GM12878 (cell line): Measurements from ENCODE around the gene APOBEC2. TPM values are rescaled to one million over a fixed set of nuclear protein-coding genes. Genes with fewer than 3 reads are reported as not detected.
A peak's percentile ranks its signal among the peaks of the same experiment; 100 is the strongest.

Experiments
- ATAC-seq: fragments of 200-7000 bp; cut with Tn5 transposase; 3 replicates; pipeline ENCODE4 v1.9.1; 2020; ENCODE audit warnings: mild to moderate bottlenecking, moderate library complexity
- BruUV-seq: library from RNA; stranded (reverse); fragments of 400-500 nt; replicated peaks from 2 replicates; lab custom pipeline; 2021; lab: Mats Ljungman, UMichigan
- CTCF ChIA-PET: fragments of 300-600 bp; sonication (Branson Sonifier 250); formaldehyde crosslinking; extraction: SDS; loops from one replicate; lab custom pipeline; 2021; ENCODE audit warnings: inconsistent platforms; lab: Yijun Ruan, JAX
- POLR2A ChIA-PET: fragments of 350-600 bp; formaldehyde crosslinking; extraction: SDS; loops from one replicate; lab custom pipeline; 2021; ENCODE audit warnings: inconsistent platforms; lab: Charles Lee
- RAD21 ChIA-PET: fragments of 300-600 bp; sonication (Branson Sonifier 250); formaldehyde crosslinking; loops from one replicate; lab custom pipeline; 2023; ENCODE audit warnings: antibody characterized with exemption; ENCODE audit not compliant: unreplicated experiment; lab: Charles Lee
- SMC1A ChIA-PET: fragments of 300-600 bp; sonication (Branson Sonifier 250); formaldehyde crosslinking; loops from one replicate; lab custom pipeline; 2023; ENCODE audit not compliant: unreplicated experiment, uncharacterized antibody; lab: Charles Lee
- DNase-seq: peaks from one replicate; pipeline ENCODE4 v3.0.0-alpha.2; 2011; ENCODE audit warnings: low read depth, low spot score
- FAIRE-seq: peaks from 3 replicates; lab custom pipeline; 2011; peaks lifted over from hg19 to GRCh38; lab: Jason Lieb, UNC
- H2AFZ ChIP-seq: 2 replicates; pipeline ENCODE4 v1.6.0; 2011; ENCODE audit warnings: low read depth, low read length, control low read depth; ENCODE audit not compliant: control insufficient read depth
- H3K27ac ChIP-seq: 2 replicates; pipeline ENCODE4 v1.5.1; 2011; ENCODE audit warnings: control low read depth; ENCODE audit not compliant: control insufficient read depth, insufficient read depth
- H3K27me3 ChIP-seq, 2 experiments: replicated peaks in 1 of 2; 2 replicates each; pipeline versions ENCODE4 v1.6.0 to v1.6.1; 2011; ENCODE audit warnings: low read length in 1 of 2; ENCODE audit not compliant: control insufficient read depth in 2 of 2, insufficient read depth in 2 of 2
- H3K36me3 ChIP-seq, 2 experiments: 2 replicates each; pipeline ENCODE4 v1.5.1; 2011; ENCODE audit warnings: low read length in 1 of 2; ENCODE audit not compliant: control insufficient read depth in 2 of 2, insufficient read depth in 2 of 2
- H3K4me1 ChIP-seq: 2 replicates; pipeline ENCODE4 v1.6.1; 2011; ENCODE audit warnings: mild to moderate bottlenecking, low read length, moderate library complexity, mixed read lengths; ENCODE audit not compliant: control insufficient read depth, insufficient read depth
- H3K4me2 ChIP-seq: 2 replicates; pipeline ENCODE4 v1.6.0; 2011; ENCODE audit warnings: control low read depth; ENCODE audit not compliant: control insufficient read depth, insufficient read depth
- H3K4me3 ChIP-seq: fragments of 200-600 bp; sonication (generic); 2 replicates; pipeline ENCODE4 v1.5.1; 2016
- H3K79me2 ChIP-seq: 2 replicates; pipeline ENCODE4 v1.6.0; 2011; ENCODE audit warnings: low read length; ENCODE audit not compliant: control insufficient read depth, insufficient read depth
- H3K9ac ChIP-seq: 2 replicates; pipeline ENCODE4 v1.8.0; 2011; ENCODE audit warnings: low read length, control low read depth, mixed read lengths; ENCODE audit not compliant: control insufficient read depth, insufficient read depth
- H3K9me3 ChIP-seq: replicated peaks from 3 replicates; pipeline ENCODE4 v1.5.1; 2011; ENCODE audit warnings: mild to moderate bottlenecking, low read length; ENCODE audit not compliant: control insufficient read depth, insufficient read depth
- H4K20me1 ChIP-seq: 2 replicates; pipeline ENCODE4 v1.6.0; 2011; ENCODE audit not compliant: control insufficient read depth, insufficient read depth
- BCL11A ChIP-seq: IDR thresholded peaks from 2 replicates; pipeline ENCODE4 v1.6.1; 2011; ENCODE audit warnings: low read depth, low read length
- ETV6 ChIP-seq, 2 experiments: fragments of 450-650 bp in 1 of 2; IDR thresholded peaks in 1 of 2; conservative IDR thresholded peaks in 1 of 2; 2 replicates each; pipeline ENCODE4 v1.6.1; 2014; ENCODE audit warnings: antibody characterized with exemption in 1 of 2, borderline replicate concordance in 1 of 2, low read depth in 1 of 2, mild to moderate bottlenecking in 1 of 2, moderate library complexity in 1 of 2
- MYC ChIP-seq: IDR thresholded peaks from 2 replicates; pipeline ENCODE4 v1.6.1; 2011; ENCODE audit warnings: mild to moderate bottlenecking, low read length, moderate library complexity, inconsistent platforms; ENCODE audit not compliant: insufficient read depth, insufficient replicate concordance, insufficient read length, severe bottlenecking
- SPI1 ChIP-seq: IDR thresholded peaks from 2 replicates; pipeline ENCODE4 v1.6.1; 2011; ENCODE audit warnings: low read depth, mild to moderate bottlenecking, low read length, moderate library complexity, borderline replicate concordance; ENCODE audit not compliant: insufficient read depth
- SUPT20H ChIP-seq: IDR thresholded peaks from 2 replicates; pipeline ENCODE4 v1.6.1; 2011; ENCODE audit warnings: low read depth, mild to moderate bottlenecking, low read length, moderate library complexity, borderline replicate concordance; ENCODE audit not compliant: control insufficient read depth
- WGBS: methylation state at CpG from one replicate; pipeline ENCODE4 v1.1.6; 2016; ENCODE audit warnings: low lambda C conversion rate; ENCODE audit not compliant: insufficient replicate concordance, insufficient coverage; ENCODE audit errors: missing lambda C conversion rate; 5-methylcytosine and 5-hydroxymethylcytosine counted together
- in situ Hi-C: fragments of 300-500 bp; cut with MboI; formaldehyde crosslinking; loops from 9 replicates; pipeline ENCODE4 v1.14.3; 2018; ENCODE audit warnings: mixed read lengths
- intact Hi-C: fragments of 100-400 bp; cut with micrococcal nuclease; formaldehyde crosslinking; loops from one replicate; pipeline ENCODE4 v1.14.2; 2022; ENCODE audit not compliant: unreplicated experiment
- polyA plus RNA-seq, 11 experiments: library from polyadenylated mRNA; depleted of rRNA in 4 of 11; unstranded in 6 of 11; stranded (reverse) in 5 of 11; fragments of >200 nt; fragmentation: Nextera tagmentation in 4 of 11; fragmentation: Illumina TruSeq in 1 of 11; extraction: Ambion mirVana in 4 of 11; extraction: Trizol in 1 of 11; gene quantifications; 1 replicate in 1 of 11; 2 replicates in 10 of 11; pipeline versions ENCODE4 v1.2.1 to v1.2.3, GENCODE V29; 2011 to 2016; ENCODE audit warnings: inconsistent platforms in 2 of 11, missing spikeins in 2 of 11, low read depth in 1 of 11
- total RNA-seq, 4 experiments: library from RNA; depleted of rRNA in 3 of 4; stranded (reverse); fragments of >200 nt in 3 of 4; fragmentation: Illumina TruSeq in 1 of 4; extraction: Trizol in 1 of 4; gene quantifications; 2 replicates each; pipeline versions ENCODE4 v1.2.1 to v1.2.3, GENCODE V29; 2013 to 2021
- TF ChIP-seq, protein P1 (sequence below): IDR thresholded peaks from 2 replicates; pipeline ENCODE4 v1.6.1; 2012; ENCODE audit warnings: mild to moderate bottlenecking, low read depth, low read length
- TF ChIP-seq, protein P2 (sequence below): fragments of 450-650 bp; IDR thresholded peaks from 2 replicates; pipeline ENCODE4 v1.6.1; 2017; ENCODE audit warnings: antibody characterized with exemption, mild to moderate bottlenecking, moderate library complexity

APOBEC2 gene
- total and polyA plus RNA-seq, 10 of the 15 experiments (the other 5 are each of a cell fraction or from before 2014, with no cell fraction given), result 0.11 to 1.4 (median 0.87) TPM; not detected in 6

DNA sequence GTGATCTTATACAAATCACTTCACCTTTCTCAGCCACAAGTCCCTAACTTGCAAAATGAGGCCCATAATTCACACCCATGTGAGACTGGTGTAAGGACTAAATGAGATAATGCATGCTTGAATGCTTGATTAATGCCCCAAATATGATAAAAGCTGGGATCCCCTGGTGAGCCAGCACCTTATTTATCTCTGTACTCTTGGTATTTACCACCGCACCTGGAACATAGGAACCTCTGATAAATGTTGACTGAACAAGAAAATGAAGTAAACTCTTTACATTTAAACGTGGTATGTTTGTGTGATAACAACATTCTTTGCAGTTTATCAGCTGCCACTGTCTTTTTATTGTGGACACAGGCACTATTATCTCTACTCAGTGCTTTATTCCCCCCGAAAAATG lies 2.5 kb upstream of the APOBEC2 start (continued):
- TF ChIP-seq, protein P1, sequence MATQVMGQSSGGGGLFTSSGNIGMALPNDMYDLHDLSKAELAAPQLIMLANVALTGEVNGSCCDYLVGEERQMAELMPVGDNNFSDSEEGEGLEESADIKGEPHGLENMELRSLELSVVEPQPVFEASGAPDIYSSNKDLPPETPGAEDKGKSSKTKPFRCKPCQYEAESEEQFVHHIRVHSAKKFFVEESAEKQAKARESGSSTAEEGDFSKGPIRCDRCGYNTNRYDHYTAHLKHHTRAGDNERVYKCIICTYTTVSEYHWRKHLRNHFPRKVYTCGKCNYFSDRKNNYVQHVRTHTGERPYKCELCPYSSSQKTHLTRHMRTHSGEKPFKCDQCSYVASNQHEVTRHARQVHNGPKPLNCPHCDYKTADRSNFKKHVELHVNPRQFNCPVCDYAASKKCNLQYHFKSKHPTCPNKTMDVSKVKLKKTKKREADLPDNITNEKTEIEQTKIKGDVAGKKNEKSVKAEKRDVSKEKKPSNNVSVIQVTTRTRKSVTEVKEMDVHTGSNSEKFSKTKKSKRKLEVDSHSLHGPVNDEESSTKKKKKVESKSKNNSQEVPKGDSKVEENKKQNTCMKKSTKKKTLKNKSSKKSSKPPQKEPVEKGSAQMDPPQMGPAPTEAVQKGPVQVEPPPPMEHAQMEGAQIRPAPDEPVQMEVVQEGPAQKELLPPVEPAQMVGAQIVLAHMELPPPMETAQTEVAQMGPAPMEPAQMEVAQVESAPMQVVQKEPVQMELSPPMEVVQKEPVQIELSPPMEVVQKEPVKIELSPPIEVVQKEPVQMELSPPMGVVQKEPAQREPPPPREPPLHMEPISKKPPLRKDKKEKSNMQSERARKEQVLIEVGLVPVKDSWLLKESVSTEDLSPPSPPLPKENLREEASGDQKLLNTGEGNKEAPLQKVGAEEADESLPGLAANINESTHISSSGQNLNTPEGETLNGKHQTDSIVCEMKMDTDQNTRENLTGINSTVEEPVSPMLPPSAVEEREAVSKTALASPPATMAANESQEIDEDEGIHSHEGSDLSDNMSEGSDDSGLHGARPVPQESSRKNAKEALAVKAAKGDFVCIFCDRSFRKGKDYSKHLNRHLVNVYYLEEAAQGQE, result no peak
- no peak for TF ChIP-seq BCL11A
- TF ChIP-seq, protein P2, sequence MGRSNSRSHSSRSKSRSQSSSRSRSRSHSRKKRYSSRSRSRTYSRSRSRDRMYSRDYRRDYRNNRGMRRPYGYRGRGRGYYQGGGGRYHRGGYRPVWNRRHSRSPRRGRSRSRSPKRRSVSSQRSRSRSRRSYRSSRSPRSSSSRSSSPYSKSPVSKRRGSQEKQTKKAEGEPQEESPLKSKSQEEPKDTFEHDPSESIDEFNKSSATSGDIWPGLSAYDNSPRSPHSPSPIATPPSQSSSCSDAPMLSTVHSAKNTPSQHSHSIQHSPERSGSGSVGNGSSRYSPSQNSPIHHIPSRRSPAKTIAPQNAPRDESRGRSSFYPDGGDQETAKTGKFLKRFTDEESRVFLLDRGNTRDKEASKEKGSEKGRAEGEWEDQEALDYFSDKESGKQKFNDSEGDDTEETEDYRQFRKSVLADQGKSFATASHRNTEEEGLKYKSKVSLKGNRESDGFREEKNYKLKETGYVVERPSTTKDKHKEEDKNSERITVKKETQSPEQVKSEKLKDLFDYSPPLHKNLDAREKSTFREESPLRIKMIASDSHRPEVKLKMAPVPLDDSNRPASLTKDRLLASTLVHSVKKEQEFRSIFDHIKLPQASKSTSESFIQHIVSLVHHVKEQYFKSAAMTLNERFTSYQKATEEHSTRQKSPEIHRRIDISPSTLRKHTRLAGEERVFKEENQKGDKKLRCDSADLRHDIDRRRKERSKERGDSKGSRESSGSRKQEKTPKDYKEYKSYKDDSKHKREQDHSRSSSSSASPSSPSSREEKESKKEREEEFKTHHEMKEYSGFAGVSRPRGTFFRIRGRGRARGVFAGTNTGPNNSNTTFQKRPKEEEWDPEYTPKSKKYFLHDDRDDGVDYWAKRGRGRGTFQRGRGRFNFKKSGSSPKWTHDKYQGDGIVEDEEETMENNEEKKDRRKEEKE, result no peak
- TF ChIP-seq SUPT20H, result no peak

DNA sequence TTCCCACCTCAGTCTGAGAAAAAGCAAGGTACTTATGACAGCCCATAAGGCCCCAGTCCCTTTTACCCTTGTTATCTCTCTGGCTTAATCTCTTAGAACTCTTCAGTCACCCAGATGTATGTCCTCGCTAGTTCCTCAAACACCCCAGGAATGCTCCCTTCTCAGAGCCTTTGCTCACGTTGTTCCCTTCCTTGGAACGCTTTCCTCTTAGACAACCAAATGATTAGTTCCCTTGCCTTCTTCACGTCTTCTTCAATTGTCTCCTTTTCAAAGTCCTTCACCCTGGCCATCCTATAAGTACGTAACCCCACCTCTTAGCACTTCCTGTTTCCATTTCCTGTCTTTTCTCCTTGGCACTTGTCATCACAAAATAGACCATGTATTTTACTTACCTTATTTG lies 1.1 kb upstream of the APOBEC2 start:
- Histone ChIP-seq H3K27me3 (no peaks in the 10 kb centered on the region), H3K36me3 (no peaks in the 10 kb centered on the region; a peak in 1 of 4 replicates), H4K20me1 (no peaks in the 10 kb centered on the region), H3K4me2 (no peak overlapping the region), H3K9me3 (no peaks in the 10 kb centered on the region), H3K4me1 (no peaks in the 10 kb centered on the region), H3K27ac (no peak overlapping the region), H3K79me2 (no peaks in the 10 kb centered on the region), H3K9ac (no peak overlapping the region), H3K4me3 (no peak overlapping the region), H2AFZ (no peak overlapping the region)
- BruUV-seq, result TSS peak; percentile 30
- peak in 1 of 2 experiments; percentile 53; a peak in 1 of 4 replicates for TF ChIP-seq ETV6 (conservative IDR thresholded peaks at IDR 0.05 in 1 of 2, IDR thresholded peaks at IDR 0.05 in 1 of 2; ENCODE audit: borderline replicate concordance in 1 of 2, low read depth in 1 of 2)
- TF ChIP-seq MYC, result no peak
- peak; percentile 69 for TF ChIP-seq SPI1
- DNase-seq (no peak), FAIRE-seq (no peak), ATAC-seq (no peak)
- SMC1A ChIA-PET, result no interaction called here
- in situ Hi-C loops, result no loop called here
- intact Hi-C loops, result no loop called here
- POLR2A ChIA-PET, result no interaction called here
- 75% methylated on average over 5 of the region's 5 CpGs for WGBS
- CTCF ChIA-PET, result interaction anchor here (1.2 to 1.5 kb wide), 2 partner anchors 12 to 16 kb away, joined by 3 to 5 read pairs; no protein-coding TSS in a partner anchor
- RAD21 ChIA-PET, result no interaction called here
